ENCODE measurements around the gene PPM1N.

GRCh38 chr19:45512881-45513483 is 14.7 kb downstream of the PPM1N start:
- TF ChIP-seq CTCF (conservative IDR thresholded peaks at IDR 0.05 in 1 of 2, IDR thresholded peaks at IDR 0.05 in 1 of 2; ENCODE audit: low read depth in 1 of 2, low read length in 2 of 2) (no peak), EZH2 (IDR thresholded peaks at IDR 0.05; ENCODE audit: low read length, missing control alignments) (no peak)
